HL-60 (cell line): Measurements from ENCODE around the gene UBE2R2.

ENCODE experiments used
- CTCF ChIP-seq: IDR thresholded peaks from one replicate; pipeline ENCODE4 v1.5.1; 2011; ENCODE audit warnings: low read length, control low read depth, inconsistent platforms; ENCODE audit not compliant: insufficient read depth
- GABPA ChIP-seq: IDR thresholded peaks from 2 replicates; pipeline ENCODE4 v1.6.1; 2012; ENCODE audit warnings: low read depth
- POLR2AphosphoS5 ChIP-seq: IDR thresholded peaks from 2 replicates; pipeline ENCODE4 v1.6.1; 2012; ENCODE audit warnings: low read depth
- REST ChIP-seq: IDR thresholded peaks from 2 replicates; pipeline ENCODE4 v1.6.1; 2012; ENCODE audit warnings: low read depth; ENCODE audit not compliant: insufficient replicate concordance

- no peak for TF ChIP-seq POLR2AphosphoS5
- TF ChIP-seq CTCF, result no peak
- TF ChIP-seq REST, result no peak
- TF ChIP-seq GABPA, result no peak
Measured at GRCh38 chr9:33964086-33964768, 147.3 kb downstream of the UBE2R2 start.
